HepG2 (cell line): Measurements from ENCODE around the gene CS. TPM values are rescaled to one million over a fixed set of nuclear protein-coding genes. Genes with fewer than 3 reads are reported as not detected.

ENCODE experiments used
- E2F1 ChIP-seq: sonication (generic); formaldehyde crosslinking; IDR thresholded peaks from 2 replicates; pipeline ENCODE4 v1.5.0; 2020; ENCODE audit warnings: missing genetic modification reagents
- JUND ChIP-seq: sonication (generic); formaldehyde crosslinking; IDR thresholded peaks from 2 replicates; pipeline ENCODE4 v1.8.0; 2022; ENCODE audit warnings: mild to moderate bottlenecking, missing genetic modification reagents
- KAT2B ChIP-seq: fragments of 150-350 bp; IDR thresholded peaks from 2 replicates; pipeline ENCODE4 v1.6.1; 2014; ENCODE audit warnings: low read depth, low read length, borderline replicate concordance
- MXD1 ChIP-seq: sonication (generic); formaldehyde crosslinking; IDR thresholded peaks from 2 replicates; pipeline ENCODE4 v1.4.0; 2020; ENCODE audit warnings: mild to moderate bottlenecking, missing genetic modification reagents
- NBN ChIP-seq: fragments of 450-650 bp; conservative IDR thresholded peaks from 2 replicates; pipeline ENCODE4 v1.6.1; 2017
- NCOA5 ChIP-seq: sonication (generic); formaldehyde crosslinking; IDR thresholded peaks from 2 replicates; pipeline ENCODE4 v1.4.0; 2020; ENCODE audit warnings: missing genetic modification reagents
- PATZ1 ChIP-seq: sonication (generic); formaldehyde crosslinking; IDR thresholded peaks from 2 replicates; pipeline ENCODE4 v1.4.0; 2020; ENCODE audit warnings: missing genetic modification reagents
- RBFOX2 ChIP-seq: fragments of 200-400 bp; formaldehyde crosslinking; IDR thresholded peaks from 2 replicates; pipeline ENCODE4 v1.6.1; 2017; ENCODE audit warnings: low read depth, mild to moderate bottlenecking, low read length
- RBM39 ChIP-seq: fragments of 200-400 bp; formaldehyde crosslinking; IDR thresholded peaks from one replicate; pipeline ENCODE4 v1.6.1; 2018; ENCODE audit warnings: antibody characterized with exemption, mild to moderate bottlenecking, low read depth, low read length; ENCODE audit not compliant: poor library complexity, severe bottlenecking
- SMAD1 ChIP-seq: sonication (generic); formaldehyde crosslinking; IDR thresholded peaks from 2 replicates; pipeline ENCODE4 v1.4.0; 2020; ENCODE audit warnings: missing genetic modification reagents, low read depth, mild to moderate bottlenecking, borderline replicate concordance
- ZBTB33 ChIP-seq: sonication (generic); formaldehyde crosslinking; IDR thresholded peaks from 2 replicates; pipeline ENCODE4 v1.4.0; 2020; ENCODE audit warnings: missing genetic modification reagents
- ZNF138 ChIP-seq: sonication (generic); formaldehyde crosslinking; IDR thresholded peaks from 2 replicates; pipeline ENCODE4 v1.5.0; 2020; ENCODE audit warnings: mild to moderate bottlenecking, low read depth, missing genetic modification reagents
- ZNF337 ChIP-seq: sonication (generic); formaldehyde crosslinking; IDR thresholded peaks from 2 replicates; pipeline ENCODE4 v1.5.1; 2020; ENCODE audit warnings: missing genetic modification reagents, low read depth, mild to moderate bottlenecking, borderline replicate concordance
- ZNF557 ChIP-seq: sonication (generic); formaldehyde crosslinking; IDR thresholded peaks from 2 replicates; pipeline ENCODE4 v1.4.0; 2020; ENCODE audit warnings: missing genetic modification reagents
- ZNF629 ChIP-seq: sonication (generic); formaldehyde crosslinking; conservative IDR thresholded peaks from 2 replicates; pipeline ENCODE4 v1.5.0; 2020; ENCODE audit warnings: missing genetic modification reagents
- polyA plus RNA-seq, 8 experiments: library from polyadenylated mRNA; depleted of rRNA in 3 of 8; stranded (reverse) in 7 of 8; unstranded in 1 of 8; fragments of >200 nt; fragmentation: Illumina TruSeq in 4 of 8; extraction: Trizol in 4 of 8; gene quantifications; 2 replicates each; pipeline versions ENCODE4 v1.2.1 to v1.2.3, GENCODE V29; 2011 to 2016; ENCODE audit warnings: low read depth in 4 of 8, missing spikeins in 1 of 8, mixed read lengths in 1 of 8; ENCODE audit not compliant: insufficient read depth in 1 of 8
- total RNA-seq, 5 experiments: library from RNA; depleted of rRNA; stranded (reverse); fragments of >200 nt; fragmentation: Illumina TruSeq; extraction: Trizol; gene quantifications; 2 replicates each; pipeline ENCODE4 v1.2.3, GENCODE V29; 2016; ENCODE audit warnings: low read depth in 1 of 5

CS gene
- total and polyA plus RNA-seq, 2 of the 13 experiments (the other 11 are each of a cell fraction or from before 2014, with no cell fraction given), result 173 to 175 TPM

- no peak for TF ChIP-seq ZBTB33 (CRISPR knock-in tag)
- no peak for TF ChIP-seq ZNF629
- TF ChIP-seq NCOA5, result no peak
- TF ChIP-seq KAT2B, result no peak
- 0 out of 2 replicates have a peak, but pooled peaks have one; percentile 48 for TF ChIP-seq ZNF557 (CRISPR knock-in tag)
- TF ChIP-seq MXD1 (CRISPR knock-in tag), result peak; percentile 74; the same call in 1 of the 2 replicates
- no peak for TF ChIP-seq NBN
- TF ChIP-seq SMAD1 (CRISPR knock-in tag), result no peak
- peak; percentile 49 for TF ChIP-seq RBM39
- TF ChIP-seq JUND (CRISPR knock-in tag), result 0 out of 2 replicates have a peak, but pooled peaks have one; percentile 20
- TF ChIP-seq ZNF337 (CRISPR knock-in tag), result peak; percentile 81; the same call in 1 of the 2 replicates
- TF ChIP-seq RBFOX2, result peak; percentile 77
- TF ChIP-seq PATZ1 (CRISPR knock-in tag), result no peak
- peak; percentile 35; the same call in 1 of the 2 replicates for TF ChIP-seq ZNF138 (CRISPR knock-in tag)
- TF ChIP-seq E2F1 (CRISPR knock-in tag), result peak; percentile 44; the same call in 1 of the 2 replicates
Measured at GRCh38 chr12:56221757-56222530, 78.2 kb downstream of the CS start, which contains the start of gene RNF41 (continued).
